GM10266 (cell line): ENCODE data around the gene KCNRG.

Source experiments
- DNase-seq: peaks from one replicate; pipeline ENCODE4 v3.0.0; 2012; ENCODE audit errors: extremely low spot score
- CTCF ChIP-seq: IDR thresholded peaks from 2 replicates; pipeline ENCODE4 v1.5.1; 2012; ENCODE audit warnings: mild to moderate bottlenecking, low read depth; ENCODE audit not compliant: control insufficient read depth, insufficient read depth; ENCODE audit errors: missing control alignments

KCNRG gene

GRCh38 chr13:49996951-49997895, 18.0 kb upstream of the KCNRG start, which contains the start of gene TRIM13:
Gene TRIM13, plus strand, starts transcription at chr13:49997042. Its CDS starts 14,899 bp downstream, at chr13:50011941.
- peak; percentile 77 for DNase-seq
- peak; percentile 72 for TF ChIP-seq CTCF

GRCh38 chr13:49997955-49998354, 17.3 kb upstream of the KCNRG start:
- TF ChIP-seq CTCF = no peak
- DNase-seq = no peak

GRCh38 chr13:49998714-49999624, 16.3 kb upstream of the KCNRG start:
- DNase-seq = no peak
- TF ChIP-seq CTCF = no peak

- no peak for DNase-seq
- TF ChIP-seq CTCF = no peak
These were observed 14.0 kb upstream of the KCNRG start for GRCh38 chr13:50001287-50001686.

GRCh38 chr13:50006426-50007135, 8.7 kb upstream of the KCNRG start:
- no peak for TF ChIP-seq CTCF

GRCh38 chr13:50011461-50011860, 3.8 kb upstream of the KCNRG start:
- TF ChIP-seq CTCF = no peak
- no peak for DNase-seq

More at GRCh38 chr13:50006426-50007135, 8.7 kb upstream of the KCNRG start:
- no peak for DNase-seq
